ENCODE data around the gene ANKS1B.

ANKS1B gene

DNA sequence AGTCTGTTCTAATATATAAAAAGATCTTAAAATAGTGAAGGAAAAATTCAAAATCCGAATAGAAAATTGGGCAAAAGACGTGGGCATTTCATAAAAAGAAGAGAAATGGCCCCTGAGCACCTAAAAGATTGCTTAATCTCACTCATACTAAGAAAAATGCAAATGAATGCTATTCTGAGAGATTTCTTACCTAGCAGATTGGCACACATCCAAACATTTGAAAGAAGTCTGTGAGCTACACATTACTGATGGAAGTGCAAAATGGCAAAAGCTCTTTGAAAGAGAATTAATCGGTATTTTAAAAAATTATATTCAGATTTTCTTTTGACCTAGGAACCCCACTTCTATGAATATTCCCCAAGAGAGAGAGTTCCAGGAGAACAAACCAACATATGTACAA is 617.6 kb downstream of the ANKS1B start:
- TF ChIP-seq, protein P1, sequence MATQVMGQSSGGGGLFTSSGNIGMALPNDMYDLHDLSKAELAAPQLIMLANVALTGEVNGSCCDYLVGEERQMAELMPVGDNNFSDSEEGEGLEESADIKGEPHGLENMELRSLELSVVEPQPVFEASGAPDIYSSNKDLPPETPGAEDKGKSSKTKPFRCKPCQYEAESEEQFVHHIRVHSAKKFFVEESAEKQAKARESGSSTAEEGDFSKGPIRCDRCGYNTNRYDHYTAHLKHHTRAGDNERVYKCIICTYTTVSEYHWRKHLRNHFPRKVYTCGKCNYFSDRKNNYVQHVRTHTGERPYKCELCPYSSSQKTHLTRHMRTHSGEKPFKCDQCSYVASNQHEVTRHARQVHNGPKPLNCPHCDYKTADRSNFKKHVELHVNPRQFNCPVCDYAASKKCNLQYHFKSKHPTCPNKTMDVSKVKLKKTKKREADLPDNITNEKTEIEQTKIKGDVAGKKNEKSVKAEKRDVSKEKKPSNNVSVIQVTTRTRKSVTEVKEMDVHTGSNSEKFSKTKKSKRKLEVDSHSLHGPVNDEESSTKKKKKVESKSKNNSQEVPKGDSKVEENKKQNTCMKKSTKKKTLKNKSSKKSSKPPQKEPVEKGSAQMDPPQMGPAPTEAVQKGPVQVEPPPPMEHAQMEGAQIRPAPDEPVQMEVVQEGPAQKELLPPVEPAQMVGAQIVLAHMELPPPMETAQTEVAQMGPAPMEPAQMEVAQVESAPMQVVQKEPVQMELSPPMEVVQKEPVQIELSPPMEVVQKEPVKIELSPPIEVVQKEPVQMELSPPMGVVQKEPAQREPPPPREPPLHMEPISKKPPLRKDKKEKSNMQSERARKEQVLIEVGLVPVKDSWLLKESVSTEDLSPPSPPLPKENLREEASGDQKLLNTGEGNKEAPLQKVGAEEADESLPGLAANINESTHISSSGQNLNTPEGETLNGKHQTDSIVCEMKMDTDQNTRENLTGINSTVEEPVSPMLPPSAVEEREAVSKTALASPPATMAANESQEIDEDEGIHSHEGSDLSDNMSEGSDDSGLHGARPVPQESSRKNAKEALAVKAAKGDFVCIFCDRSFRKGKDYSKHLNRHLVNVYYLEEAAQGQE (IDR thresholded peaks at IDR 0.05; ENCODE audit: low read depth): no peak
- TF ChIP-seq TCF12 (IDR thresholded peaks at IDR 0.05; ENCODE audit: low read depth) (no peak), CREB1 (IDR thresholded peaks at IDR 0.05; ENCODE audit: low read depth) (no peak), CEBPB (IDR thresholded peaks at IDR 0.05) (no peak), EGR1 (IDR thresholded peaks at IDR 0.05) (no peak), TEAD4 (IDR thresholded peaks at IDR 0.05) (no peak), RAD21 (IDR thresholded peaks at IDR 0.05; ENCODE audit: low read depth) (no peak), NFIC (IDR thresholded peaks at IDR 0.05) (no peak), FOXM1 (IDR thresholded peaks at IDR 0.05; ENCODE audit: borderline replicate concordance, low read depth) (no peak), YY1 (IDR thresholded peaks at IDR 0.05; ENCODE audit: low read depth) (no peak), ZBTB7A (IDR thresholded peaks at IDR 0.05; ENCODE audit: low read depth) (no peak), TAF1 (IDR thresholded peaks at IDR 0.05; ENCODE audit: low read depth) (no peak), EP300 (IDR thresholded peaks at IDR 0.05; ENCODE audit: borderline replicate concordance) (no peak)
- TF ChIP-seq, protein P2, sequence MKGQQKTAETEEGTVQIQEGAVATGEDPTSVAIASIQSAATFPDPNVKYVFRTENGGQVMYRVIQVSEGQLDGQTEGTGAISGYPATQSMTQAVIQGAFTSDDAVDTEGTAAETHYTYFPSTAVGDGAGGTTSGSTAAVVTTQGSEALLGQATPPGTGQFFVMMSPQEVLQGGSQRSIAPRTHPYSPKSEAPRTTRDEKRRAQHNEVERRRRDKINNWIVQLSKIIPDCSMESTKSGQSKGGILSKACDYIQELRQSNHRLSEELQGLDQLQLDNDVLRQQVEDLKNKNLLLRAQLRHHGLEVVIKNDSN (IDR thresholded peaks at IDR 0.05): no peak
- TF ChIP-seq, protein P3, sequence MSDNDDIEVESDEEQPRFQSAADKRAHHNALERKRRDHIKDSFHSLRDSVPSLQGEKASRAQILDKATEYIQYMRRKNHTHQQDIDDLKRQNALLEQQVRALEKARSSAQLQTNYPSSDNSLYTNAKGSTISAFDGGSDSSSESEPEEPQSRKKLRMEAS (IDR thresholded peaks at IDR 0.05): no peak

DNA sequence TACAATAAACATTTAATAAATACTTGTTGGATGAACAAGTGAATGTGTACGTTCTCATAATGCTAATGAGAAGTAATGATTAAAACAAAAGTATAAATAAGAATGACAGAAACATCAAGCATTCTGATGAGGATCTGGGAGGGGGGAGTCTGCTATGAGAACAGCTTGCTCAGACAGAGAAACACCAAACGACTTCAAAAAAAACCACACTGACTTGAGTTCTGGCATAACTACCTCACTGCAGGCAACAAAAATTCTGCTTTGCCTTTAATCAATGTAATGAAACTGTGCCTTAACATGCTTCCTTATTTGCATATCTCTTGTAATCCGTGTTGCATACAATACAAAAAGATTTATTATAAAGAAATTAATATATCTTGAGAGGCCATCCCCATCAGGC is 632.5 kb downstream of the ANKS1B start:
- no peak for TF ChIP-seq TEAD4 (IDR thresholded peaks at IDR 0.05)
- TF ChIP-seq EGR1 (IDR thresholded peaks at IDR 0.05): no peak
- no peak for TF ChIP-seq NFIC (IDR thresholded peaks at IDR 0.05)
- no peak for TF ChIP-seq CEBPB (IDR thresholded peaks at IDR 0.05)
- TF ChIP-seq, protein P2 (IDR thresholded peaks at IDR 0.05): no peak
- TF ChIP-seq EP300 (IDR thresholded peaks at IDR 0.05; ENCODE audit: borderline replicate concordance): no peak
- TF ChIP-seq, protein P1 (IDR thresholded peaks at IDR 0.05; ENCODE audit: low read depth): no peak
- TF ChIP-seq FOXM1 (IDR thresholded peaks at IDR 0.05; ENCODE audit: borderline replicate concordance, low read depth): no peak

DNA sequence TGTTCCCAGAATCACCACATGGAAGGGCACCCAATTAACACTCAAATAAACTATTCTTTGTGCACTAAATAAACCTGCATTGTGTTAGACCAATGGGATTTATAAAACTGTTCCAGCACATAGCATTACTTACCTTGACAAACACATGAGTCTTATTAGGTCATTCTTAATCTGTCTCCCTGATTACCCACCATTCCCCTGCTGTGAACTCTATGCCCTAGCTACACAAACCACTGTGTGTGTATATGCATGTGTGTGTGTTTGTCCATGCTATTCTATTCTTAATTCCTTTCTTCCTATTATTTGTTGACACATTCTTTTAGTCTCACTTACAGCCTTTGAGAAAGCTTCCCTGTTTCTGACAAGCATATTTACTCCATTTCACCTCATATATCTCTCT is 640.8 kb downstream of the ANKS1B start:
- TF ChIP-seq, protein P2 (IDR thresholded peaks at IDR 0.05): no peak
- TF ChIP-seq ZBTB7A (IDR thresholded peaks at IDR 0.05; ENCODE audit: low read depth): no peak
- no peak for TF ChIP-seq NFIC (IDR thresholded peaks at IDR 0.05)
- TF ChIP-seq TAF1 (IDR thresholded peaks at IDR 0.05; ENCODE audit: low read depth): no peak
- TF ChIP-seq RAD21 (IDR thresholded peaks at IDR 0.05; ENCODE audit: low read depth): no peak
- TF ChIP-seq, protein P1 (IDR thresholded peaks at IDR 0.05; ENCODE audit: low read depth): no peak
- TF ChIP-seq, protein P3 (IDR thresholded peaks at IDR 0.05): no peak
- TF ChIP-seq CREB1 (IDR thresholded peaks at IDR 0.05; ENCODE audit: low read depth): no peak
- no peak for TF ChIP-seq CEBPB (IDR thresholded peaks at IDR 0.05)
- TF ChIP-seq EP300 (IDR thresholded peaks at IDR 0.05; ENCODE audit: borderline replicate concordance): no peak

DNA sequence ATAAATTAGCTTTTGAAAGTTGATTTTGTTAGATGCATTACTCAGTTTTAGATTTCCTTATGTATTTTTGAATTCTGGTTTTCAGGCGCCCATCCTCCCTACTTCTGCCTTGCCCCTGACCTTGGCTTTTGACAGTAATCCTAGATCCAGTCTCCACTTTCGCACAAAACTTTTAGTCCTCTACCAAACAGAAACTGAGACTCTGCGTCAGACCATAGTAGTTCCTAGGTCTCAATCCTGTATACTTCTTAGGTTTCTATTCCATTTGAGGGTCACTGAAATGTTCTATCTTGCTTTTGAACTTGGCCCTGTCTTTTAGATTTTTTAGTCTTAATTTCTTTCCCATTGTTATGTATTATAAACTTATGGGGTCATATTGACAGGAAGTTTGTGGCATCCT is 645.1 kb downstream of the ANKS1B start:
- TF ChIP-seq, protein P1 (IDR thresholded peaks at IDR 0.05; ENCODE audit: low read depth): no peak
- TF ChIP-seq NFIC (IDR thresholded peaks at IDR 0.05): no peak
- no peak for TF ChIP-seq EP300 (IDR thresholded peaks at IDR 0.05; ENCODE audit: borderline replicate concordance)
